Suprapubic skin (tissue), 4 donors: ENCODE data around the gene IRAK1. TPM values are rescaled to one million over a fixed set of nuclear protein-coding genes. Genes with fewer than 3 reads are reported as not detected.

Source experiments
- DNase-seq, 2 donors: peaks; one replicate each; pipeline ENCODE4 v3.0.0-alpha.2; 2019; ENCODE audit warnings: low spot score in 2 of 2
- H3K27ac ChIP-seq: fragments of 200-600 bp; sonication (generic); one replicate; pipeline ENCODE4 v1.5.1; 2019
- H3K27me3 ChIP-seq: fragments of 200-600 bp; sonication (generic); one replicate; pipeline ENCODE4 v1.5.1; 2019
- H3K36me3 ChIP-seq: fragments of 200-600 bp; sonication (generic); one replicate; pipeline ENCODE4 v1.5.1; 2019
- H3K4me1 ChIP-seq: fragments of 200-600 bp; sonication (generic); one replicate; pipeline ENCODE4 v1.5.1; 2019
- H3K4me3 ChIP-seq: fragments of 200-600 bp; sonication (generic); one replicate; pipeline ENCODE4 v1.5.1; 2019; ENCODE audit warnings: mild to moderate bottlenecking
- H3K9me3 ChIP-seq: fragments of 200-600 bp; sonication (generic); one replicate; pipeline ENCODE4 v1.5.1; 2019
- CTCF ChIP-seq, 2 donors: fragments of 200-600 bp in 1 of 2; fragments of 450-650 bp in 1 of 2; sonication (generic) in 1 of 2; IDR thresholded peaks; one replicate each; pipeline ENCODE4 v1.5.1; 2016 to 2019; ENCODE audit warnings: antibody characterized with exemption in 2 of 2, mild to moderate bottlenecking in 1 of 2, moderate library complexity in 1 of 2
- EP300 ChIP-seq: sonication (generic); formaldehyde crosslinking; IDR thresholded peaks from one replicate; pipeline ENCODE4 v1.6.1; 2017; ENCODE audit warnings: antibody characterized with exemption
- POLR2A ChIP-seq, 2 donors: fragments of 450-650 bp; IDR thresholded peaks; one replicate each; pipeline ENCODE4 v1.6.1; 2017; ENCODE audit warnings: antibody characterized with exemption in 2 of 2, mild to moderate bottlenecking in 2 of 2, moderate library complexity in 2 of 2
- POLR2AphosphoS5 ChIP-seq, 3 donors: sonication (generic); formaldehyde crosslinking; IDR thresholded peaks; one replicate each; pipeline ENCODE4 v1.6.1; 2017; ENCODE audit warnings: antibody characterized with exemption in 3 of 3
- WGBS: methylation state at CpG from one replicate; pipeline ENCODE4 v1.1.5; 2018; 5-methylcytosine and 5-hydroxymethylcytosine counted together
- total RNA-seq, 4 donors: library from RNA; depleted of rRNA; stranded (reverse); fragments of >200 nt; gene quantifications; one replicate each; pipeline ENCODE4 v1.1.0, GENCODE V29; 2016

Gene IRAK1
- total RNA-seq, 4 donors from 2014 or later: 51.3 to 61.5 (median 58.3) TPM

GRCh38 chrX:154012336-154012991 lies 7.2 kb downstream of the IRAK1 start:
- peaks cover 11% of the 10 kb centered on the region for H3K4me1 ChIP-seq
- 80% methylated on average over 3 of the region's 17 CpGs for whole genome bisulfite sequencing
- no peaks in the 10 kb centered on the region for H3K9me3 ChIP-seq
- TF ChIP-seq CTCF (IDR thresholded peaks at IDR 0.05): no peak
- no peak for TF ChIP-seq POLR2AphosphoS5 (IDR thresholded peaks at IDR 0.05)
- no peak for TF ChIP-seq EP300
- no peak for TF ChIP-seq POLR2A (IDR thresholded peaks at IDR 0.05)
- H3K4me3 ChIP-seq: no peak overlapping the region
- H3K36me3 ChIP-seq: peaks cover 31% of the 10 kb centered on the region
- no peaks in the 10 kb centered on the region for H3K27me3 ChIP-seq
- H3K27ac ChIP-seq: peak overlapping the region; percentile 48
- DNase-seq: no peak

- TF ChIP-seq POLR2A (IDR thresholded peaks at IDR 0.05) (no peak), CTCF (IDR thresholded peaks at IDR 0.05) (no peak), POLR2AphosphoS5 (IDR thresholded peaks at IDR 0.05) (no peak), EP300 (no peak)
- no peaks in the 10 kb centered on the region for H3K27me3 ChIP-seq
- H3K4me1 ChIP-seq: peaks cover 11% of the 10 kb centered on the region
- H3K9me3 ChIP-seq: no peaks in the 10 kb centered on the region
- H3K4me3 ChIP-seq: no peak overlapping the region
- H3K27ac ChIP-seq: no peak overlapping the region
- 87% methylated on average over 11 of the region's 18 CpGs for WGBS
- H3K36me3 ChIP-seq: peaks cover 25% of the 10 kb centered on the region
- no peak for DNase-seq
Measured at GRCh38 chrX:154011376-154012335, 8.0 kb downstream of the IRAK1 start.

- Histone ChIP-seq H3K9me3 (no peaks in the 10 kb centered on the region), H3K27ac (no peak overlapping the region), H3K27me3 (no peaks in the 10 kb centered on the region), H3K36me3 (peaks cover 13% of the 10 kb centered on the region), H3K4me1 (peaks cover 11% of the 10 kb centered on the region), H3K4me3 (no peak overlapping the region)
- DNase-seq: no peak
- TF ChIP-seq EP300 (no peak), POLR2AphosphoS5 (IDR thresholded peaks at IDR 0.05) (no peak), POLR2A (IDR thresholded peaks at IDR 0.05) (no peak), CTCF (IDR thresholded peaks at IDR 0.05) (no peak)
- 84% methylated on average over 12 of the region's 18 CpGs for WGBS
Measured at GRCh38 chrX:154010330-154011087, 9.2 kb downstream of the IRAK1 start.

- H3K36me3 ChIP-seq: peaks cover 6% of the 10 kb centered on the region
- peaks cover 7% of the 10 kb centered on the region for H3K4me1 ChIP-seq
- 73% methylated on average over 4 of the region's 4 CpGs for WGBS
- no peak for TF ChIP-seq CTCF (IDR thresholded peaks at IDR 0.05)
- no peak overlapping the region for H3K4me3 ChIP-seq
- no peak for DNase-seq
- H3K27ac ChIP-seq: no peak overlapping the region
- no peaks in the 10 kb centered on the region for H3K9me3 ChIP-seq
- no peaks in the 10 kb centered on the region for H3K27me3 ChIP-seq
Measured at GRCh38 chrX:154008521-154008920, 11.2 kb downstream of the IRAK1 start.

- Histone ChIP-seq H3K27ac (no peak overlapping the region), H3K4me3 (no peak overlapping the region), H3K9me3 (no peaks in the 10 kb centered on the region), H3K36me3 (peaks cover 4% of the 10 kb centered on the region), H3K4me1 (no peaks in the 10 kb centered on the region), H3K27me3 (no peaks in the 10 kb centered on the region)
- 93% methylated on average over 14 of the region's 20 CpGs for WGBS
- DNase-seq: no peak
- no peak for TF ChIP-seq CTCF (IDR thresholded peaks at IDR 0.05)
- no peak for TF ChIP-seq POLR2AphosphoS5 (IDR thresholded peaks at IDR 0.05)
- TF ChIP-seq EP300: no peak
- TF ChIP-seq POLR2A (IDR thresholded peaks at IDR 0.05): no peak
Measured at GRCh38 chrX:154006947-154007346, 12.8 kb downstream of the IRAK1 start.
